ENCODE data around the gene ACSF2. TPM values are rescaled to one million over a fixed set of nuclear protein-coding genes. Genes with fewer than 3 reads are reported as not detected.

Gene ACSF2
- total RNA-seq, 4 donors from 2014 or later = 97.3 to 193 (median 143) TPM

Small RNA genes within 50 kb of the gene (small RNA-seq; reads per million reads assigned to genes)
- gene RF00019 = not detected

Other genes starting within 250 kb of the ACSF2 start
- gene COL1A1, start 224.6 kb upstream of the ACSF2 start, total RNA-seq = 10 to 100 TPM; 12.2 to 57.3 (median 18.5) TPM
- gene TMEM92, start 151.8 kb upstream of the ACSF2 start, total RNA-seq = not detected
- gene XYLT2, start 80.1 kb upstream of the ACSF2 start, total RNA-seq = 10 to 100 TPM; 22.4 to 33.4 (median 28.8) TPM
- gene MRPL27, start 53.0 kb upstream of the ACSF2 start, total RNA-seq = 100 to 1,000 TPM in 1 of 4 donors, 10 to 100 TPM in 3; 44.6 to 115 (median 80.8) TPM
- under 1 TPM in 2 of 4 donors, not detected in 2; 0.27 to 0.93 TPM for gene EME1, start 53.0 kb upstream of the ACSF2 start, total RNA-seq
- 10 to 100 TPM; 57.4 to 91.0 (median 77.5) TPM for gene LRRC59, start 28.7 kb upstream of the ACSF2 start, total RNA-seq
- gene CHAD, start 42.7 kb downstream of the ACSF2 start, total RNA-seq = under 1 TPM in 1 of 4 donors, not detected in 3; 0.67 TPM
- gene RSAD1, start 52.6 kb downstream of the ACSF2 start, total RNA-seq = 10 to 100 TPM; 30.2 to 50.1 (median 34.7) TPM
- 1 to 10 TPM in 3 of 4 donors, under 1 TPM in 1; 0.78 to 3.2 (median 1.6) TPM for gene MYCBPAP, start 82.2 kb downstream of the ACSF2 start, total RNA-seq
- 10 to 100 TPM in 1 of 4 donors, 1 to 10 TPM in 1, under 1 TPM in 1, not detected in 1; 0.63 to 31.6 (median 3.5) TPM for gene EPN3, start 106.5 kb downstream of the ACSF2 start, total RNA-seq
- gene SPATA20, start 121.0 kb downstream of the ACSF2 start, total RNA-seq = 100 to 1,000 TPM in 3 of 4 donors, 10 to 100 TPM in 1; 94.9 to 177 (median 125) TPM
- 1 to 10 TPM in 1 of 4 donors, under 1 TPM in 3; 0.13 to 3.3 (median 0.52) TPM for gene CACNA1G, start 134.5 kb downstream of the ACSF2 start, total RNA-seq
- gene ABCC3, start 208.7 kb downstream of the ACSF2 start, total RNA-seq = 100 to 1,000 TPM in 2 of 4 donors, 10 to 100 TPM in 2; 51.0 to 189 (median 131) TPM

All from thyroid gland (tissue), 4 donors.